ENCODE measurements around the gene ACTR10. TPM values are rescaled to one million over a fixed set of nuclear protein-coding genes. Genes with fewer than 3 reads are reported as not detected.
"Not testable (repeated sequence)": the region's sequence is repeated elsewhere in the genome, so short reads cannot be mapped to it uniquely, and the experiment has no call there.

ACTR10 gene
- total RNA-seq, 1 donor from 2014 or later = 68.5 TPM

DNA sequence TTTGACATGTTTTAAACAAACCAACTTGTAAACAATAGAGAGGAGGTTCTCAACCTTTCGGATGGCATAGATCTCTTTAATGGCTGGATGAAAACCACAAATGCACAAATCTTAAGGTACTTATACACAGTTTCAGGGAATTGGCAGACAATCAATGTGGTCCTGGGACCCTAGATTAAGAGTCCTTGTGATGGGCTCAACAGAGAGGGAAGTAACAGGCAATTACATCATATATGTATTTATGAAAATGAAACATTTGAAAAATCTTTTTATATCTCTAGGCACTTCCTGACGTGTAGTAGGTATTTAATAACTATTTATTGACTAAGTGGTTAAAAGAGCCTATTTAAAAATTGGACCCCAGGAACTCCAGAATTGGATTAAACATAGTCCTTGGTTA is 897 bp downstream of the ACTR10 start:
- DNase-seq (no peak), ATAC-seq (ENCODE audit: poor library complexity) (no peak)
- intact Hi-C loops (cut with DNase I) = no loop called here

DNA sequence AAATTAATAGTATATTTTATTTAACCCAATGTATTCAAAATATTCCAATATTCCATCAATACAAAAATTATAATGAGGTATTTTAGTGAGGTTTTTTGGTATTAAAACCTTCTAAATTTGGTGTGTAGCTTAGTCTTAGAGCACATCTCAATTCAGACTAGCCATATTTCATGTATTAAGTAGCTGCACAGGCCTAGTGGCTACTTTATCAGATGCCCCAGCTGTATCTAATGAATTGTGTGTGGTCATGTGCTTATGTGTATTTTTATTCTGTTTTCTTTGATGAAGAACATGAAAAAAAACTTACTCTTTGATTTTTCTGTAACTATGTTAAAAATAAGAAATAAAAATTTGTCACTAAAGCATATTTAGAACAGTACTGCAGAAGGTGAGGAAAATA is 13.2 kb downstream of the ACTR10 start:
- DNase-seq (no peak), ATAC-seq (ENCODE audit: poor library complexity) (no peak)
- intact Hi-C loops (cut with DNase I) = no loop called here

DNA sequence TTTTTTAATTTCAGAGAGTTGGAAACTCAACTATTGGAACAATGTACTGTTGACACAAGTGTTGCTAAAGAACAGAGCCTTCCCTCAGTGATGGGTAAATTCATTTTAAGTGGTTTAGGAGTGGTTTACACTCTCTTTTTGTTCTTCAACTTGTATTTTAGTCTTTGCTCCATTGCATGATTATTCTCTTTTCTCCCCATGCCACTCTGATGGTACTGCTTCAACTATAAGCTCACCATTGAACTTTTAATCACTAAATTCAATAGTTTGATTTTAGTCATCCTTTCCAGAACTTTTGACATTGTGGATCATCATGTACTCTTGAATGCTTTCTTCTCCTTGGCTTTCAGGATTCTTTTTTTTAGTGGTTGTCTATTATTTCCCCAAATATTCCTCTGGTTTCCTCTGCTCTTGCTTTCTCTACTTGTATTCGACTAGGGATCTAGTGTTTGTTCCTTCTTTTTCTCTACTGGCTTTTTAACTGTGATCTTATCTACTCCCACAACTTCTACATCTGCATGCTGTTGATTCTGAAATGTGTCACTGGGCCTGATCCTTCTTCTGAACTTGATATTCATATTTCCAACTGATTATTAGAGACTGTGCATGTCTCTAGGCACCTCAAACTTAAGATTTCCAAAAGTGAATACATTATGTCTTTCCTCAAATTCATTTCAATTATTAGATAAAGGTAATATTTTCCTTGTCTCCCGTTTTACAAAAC is 15.4 kb downstream of the ACTR10 start:
- DNase-seq = no peak
- intact Hi-C loops (cut with DNase I) = no loop called here
- no peak for ATAC-seq (ENCODE audit: poor library complexity)

DNA sequence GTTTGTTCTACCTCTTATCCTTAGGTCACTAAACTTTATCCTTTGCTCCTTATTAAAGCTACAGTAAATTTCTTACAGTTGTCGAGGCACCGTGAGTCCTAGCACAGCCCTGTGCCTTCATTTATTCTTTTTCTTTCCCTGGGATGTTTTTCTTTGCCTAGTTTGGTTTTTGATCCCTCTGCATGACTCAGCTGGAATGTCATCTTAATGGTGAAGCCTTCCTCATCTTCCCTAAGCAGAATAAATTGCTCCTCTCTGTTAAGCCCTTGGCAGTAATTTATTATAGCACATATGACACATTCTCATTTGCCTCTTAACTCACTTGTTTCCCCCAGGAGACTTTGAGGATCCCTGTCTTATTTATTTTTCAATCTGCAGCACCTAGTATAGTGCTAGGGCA is 16.6 kb downstream of the ACTR10 start:
- ATAC-seq (ENCODE audit: poor library complexity) (no peak), DNase-seq (no peak)
- intact Hi-C loops (cut with DNase I) = no loop called here

DNA sequence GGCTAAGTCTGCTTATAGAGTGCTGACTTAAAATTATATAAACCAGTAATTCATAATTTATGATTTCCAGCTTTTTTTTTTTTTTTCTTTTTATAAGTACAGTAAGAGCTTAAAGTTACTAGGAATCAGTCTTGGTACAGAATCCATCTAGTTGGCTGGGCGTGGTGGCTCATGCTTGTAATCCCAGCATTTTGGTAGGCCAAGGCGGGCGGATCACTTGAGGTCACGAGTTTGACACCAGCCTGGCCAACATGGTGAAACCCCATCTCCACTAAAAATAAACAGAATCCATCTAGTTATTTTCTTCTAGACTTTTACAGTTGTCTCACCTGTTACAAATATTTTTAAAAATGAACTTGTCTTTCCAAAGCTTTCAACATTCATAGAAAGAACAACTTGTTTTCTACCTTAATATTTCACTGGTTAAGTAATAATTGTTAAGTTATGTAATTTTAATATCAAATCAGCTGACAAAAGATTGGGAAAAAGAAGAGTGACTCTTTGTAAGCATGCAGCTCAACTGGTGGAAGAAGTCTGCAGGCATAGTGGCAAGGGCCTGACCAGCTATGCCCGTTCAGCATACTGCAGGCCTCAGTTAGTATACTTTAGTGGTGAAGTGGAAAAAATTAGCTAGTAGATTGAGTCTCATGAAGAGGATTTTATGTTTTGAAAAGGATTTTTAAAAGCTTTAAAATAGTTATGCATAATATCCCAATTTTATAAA is 27.3 kb downstream of the ACTR10 start:
- no peak for DNase-seq
- intact Hi-C loops (cut with DNase I) = no loop called here
- no peak for ATAC-seq (ENCODE audit: poor library complexity)

DNA sequence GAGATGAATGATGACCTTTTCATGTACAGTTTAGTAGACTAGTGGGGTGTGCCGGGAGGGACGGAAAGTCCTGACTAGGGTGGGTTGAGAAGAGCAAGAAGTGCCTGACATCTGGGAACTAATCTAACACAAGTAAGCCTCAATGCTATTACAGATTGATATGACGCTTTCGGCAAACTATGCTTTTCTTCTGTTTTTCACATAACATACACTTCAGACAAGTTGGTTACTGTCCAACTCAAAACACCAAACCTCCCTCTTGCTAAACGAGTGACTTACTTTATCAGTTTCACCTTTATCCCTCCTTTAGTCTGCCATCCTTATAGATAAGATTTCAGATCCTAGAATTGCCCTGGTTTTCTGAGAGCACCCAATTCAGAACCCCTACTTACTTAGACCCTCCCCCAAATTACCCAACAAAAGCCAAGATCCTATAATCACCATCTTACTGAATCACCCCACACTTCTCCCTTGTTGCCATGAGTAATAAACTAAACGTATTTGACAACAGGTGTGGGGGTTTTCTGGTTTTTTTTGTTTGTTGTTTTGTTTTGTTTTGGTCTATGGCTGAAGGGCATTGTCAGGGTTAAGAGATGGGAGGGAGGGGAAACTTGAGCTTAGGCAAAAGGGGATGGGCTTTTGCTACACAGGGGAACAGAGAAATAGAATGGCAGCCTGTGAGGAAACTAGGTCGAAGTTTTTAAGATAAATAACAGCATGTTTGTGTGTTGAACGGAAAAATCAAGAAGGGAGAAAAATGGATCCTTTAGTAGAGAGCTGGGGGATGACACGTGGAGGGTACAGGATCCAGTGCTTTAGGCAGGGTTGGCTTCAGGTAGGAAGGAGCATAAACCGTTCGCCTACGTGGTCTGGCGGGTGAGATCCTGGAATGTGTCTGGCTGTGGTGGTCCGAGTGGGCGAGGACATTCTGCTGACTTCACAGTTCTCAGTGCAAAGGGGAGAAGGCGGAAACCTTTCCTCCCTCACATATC is 38.6 kb downstream of the ACTR10 start:
- ATAC-seq (ENCODE audit: poor library complexity) = peak; percentile 38
- intact Hi-C loops (cut with DNase I) = no loop called here
- no peak for DNase-seq

DNA sequence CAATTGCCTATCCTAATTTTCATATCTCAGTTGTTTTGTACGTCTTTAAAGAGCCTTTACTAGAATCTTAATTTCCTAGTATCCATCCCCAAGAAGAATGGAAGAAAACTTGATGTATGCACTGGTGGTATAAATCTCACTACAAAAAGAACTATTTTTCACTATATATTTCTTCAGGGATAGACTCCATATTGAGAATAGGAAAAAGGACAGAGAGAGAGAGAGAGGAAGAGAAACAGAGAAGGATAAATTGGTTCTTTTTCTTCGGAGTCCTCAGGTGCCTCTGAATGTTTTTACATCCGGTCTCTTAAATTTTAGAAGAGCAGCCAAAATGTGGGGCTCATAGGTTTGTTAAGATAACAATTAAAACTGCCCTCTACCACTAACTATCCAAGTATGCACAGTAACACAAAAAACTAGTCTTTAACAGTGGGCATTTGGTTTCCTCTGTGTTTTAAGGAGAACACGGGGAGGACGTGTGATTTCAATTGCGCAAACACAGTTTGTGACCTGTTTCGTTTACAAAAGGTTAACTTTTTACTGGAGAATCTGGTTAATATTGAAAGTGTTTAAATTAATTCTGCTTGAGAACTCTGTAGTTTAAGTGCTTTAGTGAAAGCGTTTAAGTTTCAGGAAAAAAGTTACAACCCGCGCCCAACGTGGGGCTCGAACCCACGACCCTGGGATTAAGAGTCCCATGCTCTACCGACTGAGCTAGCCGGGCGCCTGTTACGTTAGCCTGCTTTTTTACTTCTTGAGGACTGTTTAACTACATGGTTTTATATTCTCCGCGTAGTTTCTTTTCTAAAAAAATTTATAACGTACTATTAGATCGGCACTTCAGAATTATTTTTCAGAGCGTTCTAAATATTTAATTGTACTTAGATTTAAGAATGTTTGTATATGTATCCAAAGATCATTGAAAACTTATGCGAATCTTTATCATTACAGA is 39.6 kb downstream of the ACTR10 start:
- DNase-seq (peak; percentile 77), ATAC-seq (ENCODE audit: poor library complexity) (peak; percentile 66)
- intact Hi-C loops (cut with DNase I) = no loop called here

DNA sequence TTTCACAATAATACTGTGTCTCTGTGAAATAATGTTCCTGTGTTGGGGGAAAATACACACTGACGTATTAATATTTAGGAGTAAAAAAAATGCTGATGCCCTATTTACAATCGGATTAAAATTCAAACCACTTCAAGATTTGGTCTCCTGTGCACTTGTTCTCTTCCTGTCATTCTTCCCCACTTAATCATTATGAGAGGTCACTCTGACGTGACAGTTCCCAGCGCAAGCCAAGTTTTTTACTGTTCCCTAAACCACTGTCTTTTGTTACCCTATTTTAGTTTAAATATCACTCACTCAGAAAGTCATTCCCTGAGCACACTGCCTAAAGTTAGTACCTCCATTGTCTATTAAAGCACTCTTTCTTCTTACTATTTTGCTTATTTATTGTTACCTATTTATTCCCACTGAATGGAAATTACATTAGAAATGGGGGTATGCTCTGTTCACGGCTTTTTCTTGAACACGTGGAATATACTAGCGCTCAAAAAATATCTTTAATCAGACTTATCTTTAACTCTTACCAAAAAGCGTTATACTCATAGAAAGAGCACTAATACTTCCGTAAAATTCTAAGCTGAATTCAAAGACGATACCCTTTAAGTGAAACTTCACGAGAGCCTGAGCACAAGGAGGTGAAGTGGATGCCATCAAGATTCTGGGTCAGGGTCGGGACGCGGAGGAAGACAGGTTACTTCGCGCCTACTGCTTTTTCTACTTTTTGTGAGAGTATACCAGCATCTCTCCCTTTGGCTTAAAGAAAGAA is 44.0 kb downstream of the ACTR10 start:
- DNase-seq (peak; percentile 45), ATAC-seq (ENCODE audit: poor library complexity) (peak; percentile 39)
- intact Hi-C loops (cut with DNase I) = no loop called here

DNA sequence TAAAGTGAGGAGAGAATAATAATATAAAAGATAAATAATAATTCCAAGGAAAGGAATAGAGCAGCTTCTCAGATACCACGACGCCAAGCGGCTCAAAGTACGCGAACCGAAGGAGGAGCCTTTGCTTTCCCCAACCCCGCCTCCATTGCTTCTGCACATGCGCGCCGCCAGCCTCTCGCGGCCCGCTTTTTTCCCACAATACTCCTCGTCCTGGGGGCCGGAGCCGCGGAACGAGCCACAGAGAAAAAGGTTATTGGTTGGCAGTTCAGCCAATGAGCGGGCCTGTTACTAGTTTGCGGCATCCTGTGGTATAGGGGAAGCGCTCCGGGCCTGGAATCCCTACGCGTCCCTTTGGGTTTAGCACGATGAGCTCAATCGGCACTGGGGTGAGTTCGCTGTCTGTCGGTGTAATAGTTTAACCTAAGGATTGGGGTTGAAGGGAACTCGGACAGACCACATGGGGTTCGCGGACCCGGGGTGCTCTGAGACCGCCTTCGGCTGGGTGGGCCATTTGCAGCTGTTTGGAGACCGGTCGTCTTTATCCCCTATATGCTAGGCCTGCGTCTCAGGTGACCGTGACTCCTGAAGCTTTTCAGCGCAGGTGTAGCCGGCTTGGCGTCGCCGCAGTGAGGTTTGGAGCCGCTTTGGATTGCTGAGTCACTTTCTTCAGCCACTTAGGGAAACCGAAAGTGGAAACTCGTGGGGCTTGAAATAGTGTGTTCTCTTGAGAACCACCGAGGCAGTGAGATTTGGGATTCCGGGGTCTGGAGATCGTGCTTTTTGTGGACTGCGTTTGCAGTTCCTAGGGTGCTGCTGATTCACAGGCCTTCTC is 44.8 kb downstream of the ACTR10 start, which contains the start of gene PSMA3:
Gene PSMA3 (plus strand): TSS at position 288 of the 832 bp plus-strand sequence. CDS start 78 bp downstream, at position 366.
- DNase-seq = peak; percentile 98
- ATAC-seq (ENCODE audit: poor library complexity) = peak; percentile 94
- intact Hi-C loops (cut with DNase I) = no loop called here

DNA sequence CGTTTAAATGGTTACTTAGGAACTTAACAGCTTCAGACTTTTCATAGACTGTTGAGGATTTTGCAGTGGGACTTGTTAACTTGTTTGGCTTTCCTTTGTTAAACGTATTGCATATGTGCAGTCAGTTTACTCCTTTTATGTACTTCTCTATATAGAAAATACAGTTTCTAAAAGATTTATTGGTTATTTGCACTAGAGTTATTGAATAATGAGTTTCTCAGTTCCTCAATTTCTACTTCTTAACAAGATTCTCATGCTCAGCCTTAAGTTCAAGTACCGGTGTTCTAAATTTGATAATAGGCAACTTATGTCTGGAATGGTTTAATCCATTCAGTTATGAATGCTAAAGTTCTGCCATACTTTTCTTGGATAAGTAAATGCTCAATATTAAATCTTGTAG is 45.6 kb downstream of the ACTR10 start:
- no peak for ATAC-seq (ENCODE audit: poor library complexity)
- no peak for DNase-seq
- intact Hi-C loops (cut with DNase I) = no loop called here

DNA sequence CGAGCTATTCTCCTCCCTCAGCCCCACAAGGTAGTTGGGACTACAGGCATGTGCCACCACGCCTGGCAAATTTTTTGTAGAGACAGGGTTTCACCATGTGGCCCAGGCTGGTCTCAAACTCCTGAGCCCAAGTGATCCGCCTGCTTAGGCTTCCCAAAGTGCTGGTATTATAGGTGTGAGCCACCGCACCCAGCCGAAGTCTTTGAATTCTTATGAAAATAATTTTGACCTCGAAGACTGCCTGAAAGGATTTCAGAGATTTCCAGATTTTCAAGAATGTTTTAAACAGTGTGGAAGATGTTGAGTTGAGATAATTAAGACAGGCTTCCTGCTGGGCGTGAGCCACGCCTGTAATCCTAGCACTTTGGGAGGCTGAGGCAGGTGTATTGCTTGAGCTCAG is 49.7 kb downstream of the ACTR10 start:
- intact Hi-C loops (cut with DNase I) = no loop called here
- DNase-seq (no peak), ATAC-seq (ENCODE audit: poor library complexity) (no peak)

DNA sequence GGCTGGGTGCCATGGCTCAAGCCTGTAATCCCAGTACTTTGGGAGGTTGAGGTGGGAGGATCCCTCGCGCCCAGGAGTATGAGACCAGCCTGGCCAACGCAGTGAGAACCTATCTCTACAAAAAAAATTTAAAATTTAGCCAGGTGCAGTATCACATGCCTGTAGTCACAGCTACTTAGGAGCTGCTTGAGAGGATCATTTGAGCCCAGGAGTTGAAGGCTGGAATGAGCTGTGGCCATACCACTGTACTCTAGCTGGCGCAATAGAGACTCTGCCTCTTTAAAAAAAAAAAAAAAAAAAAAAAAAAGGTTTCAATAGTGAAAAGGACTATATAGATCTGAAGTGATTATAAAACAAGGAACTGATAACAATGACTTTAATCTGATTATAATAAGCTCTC is 58.2 kb downstream of the ACTR10 start:
- intact Hi-C loops (cut with DNase I) = no loop called here
- DNase-seq (no peak), ATAC-seq (ENCODE audit: poor library complexity) (no peak)

DNA sequence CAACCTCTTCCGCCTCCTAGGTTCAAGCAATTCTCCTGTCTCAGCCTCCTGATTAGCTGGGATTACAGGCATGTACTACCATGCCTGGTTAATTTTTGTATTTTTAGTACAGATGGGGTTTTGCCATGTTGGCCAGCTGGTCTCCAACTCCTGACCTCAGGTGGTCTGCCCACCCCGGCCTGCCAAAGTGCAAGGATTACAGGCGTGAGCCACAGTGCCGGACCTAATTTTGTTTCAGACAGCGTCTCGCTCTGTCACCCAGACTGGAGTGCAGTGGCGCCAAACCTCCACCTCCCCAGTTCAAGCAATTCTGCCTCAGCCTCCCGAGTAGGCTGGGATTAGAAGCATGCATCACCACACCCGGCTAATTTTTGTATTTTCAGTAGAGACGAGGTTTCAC is 62.1 kb downstream of the ACTR10 start:
- DNase-seq; ATAC-seq (ENCODE audit: poor library complexity); intact Hi-C loops (cut with DNase I): not testable (repeated sequence)

DNA sequence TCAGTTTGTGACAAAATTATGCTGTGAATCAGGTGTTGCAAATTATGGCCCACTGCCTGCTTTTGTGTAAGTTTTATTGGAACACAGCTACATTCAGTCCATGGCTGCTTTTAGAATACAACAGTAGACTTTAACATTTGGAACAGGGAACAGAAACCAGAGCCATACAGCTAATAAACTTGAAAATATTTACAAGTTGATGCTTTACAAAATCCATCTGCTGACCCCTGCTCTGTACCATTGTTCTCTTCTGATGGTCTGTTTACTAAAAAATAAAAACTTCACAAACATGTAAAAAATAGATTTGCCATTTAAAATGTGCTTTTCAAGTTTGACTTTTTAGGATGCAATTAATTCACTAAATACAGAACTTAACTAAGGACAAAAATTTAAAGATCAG is 65.5 kb downstream of the ACTR10 start:
- intact Hi-C loops (cut with DNase I) = no loop called here
- ATAC-seq (ENCODE audit: poor library complexity) = no peak
- no peak for DNase-seq

DNA sequence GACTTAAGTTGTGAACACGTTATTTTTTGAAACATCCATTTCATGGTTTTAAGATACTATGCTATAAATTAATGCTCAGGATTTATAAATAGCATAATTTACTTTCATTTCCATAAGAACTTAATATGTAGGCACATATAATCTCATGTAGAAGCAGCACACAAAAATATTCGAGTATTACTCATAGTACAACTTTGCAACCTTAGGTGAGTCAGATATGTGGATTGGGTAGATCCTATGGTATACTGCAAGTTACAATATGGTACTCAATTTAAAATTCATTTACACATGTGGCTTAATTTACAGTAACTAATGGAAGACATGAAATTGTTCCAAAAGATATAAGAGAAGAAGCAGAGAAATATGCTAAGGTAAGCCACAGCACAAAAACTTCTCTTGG is 70.7 kb downstream of the ACTR10 start:
- ATAC-seq (ENCODE audit: poor library complexity) = no peak
- intact Hi-C loops (cut with DNase I) = no loop called here
- no peak for DNase-seq

DNA sequence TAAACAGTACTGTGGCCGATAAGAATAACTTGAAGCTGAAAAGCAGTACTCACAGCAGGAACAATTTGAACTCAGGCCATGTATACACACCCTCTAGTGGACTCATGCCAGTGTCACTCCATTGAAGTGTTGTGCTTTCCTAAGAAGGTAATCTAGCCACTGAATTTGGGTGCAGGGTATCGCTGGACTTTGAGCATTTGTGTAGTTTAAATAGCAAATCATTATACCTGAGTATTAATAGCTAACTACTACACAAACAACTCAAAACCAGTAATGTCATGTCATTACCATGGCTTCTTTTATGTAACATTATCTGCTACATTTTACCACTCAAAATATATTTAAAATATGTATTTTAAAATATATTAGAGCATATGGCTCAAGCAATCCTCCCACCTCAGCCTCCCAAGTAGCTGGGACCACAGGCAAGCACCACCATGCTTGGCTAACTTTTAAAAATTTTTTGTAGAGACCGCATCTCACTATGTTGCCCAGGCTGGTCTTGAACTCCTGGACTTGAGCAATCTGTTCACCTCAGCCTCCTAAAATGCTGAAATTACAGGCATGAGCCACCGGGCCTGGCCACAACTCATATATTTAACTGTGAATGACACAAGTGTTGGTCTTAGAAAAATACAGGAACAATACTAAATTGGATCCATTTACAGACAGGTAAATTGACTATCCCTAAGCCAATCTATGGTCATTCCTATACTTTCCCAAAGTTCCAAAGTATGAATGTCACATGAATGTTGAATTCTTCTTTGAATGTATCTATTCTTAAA is 72.8 kb downstream of the ACTR10 start:
- DNase-seq = no peak
- intact Hi-C loops (cut with DNase I) = no loop called here
- peak; percentile 91 for ATAC-seq (ENCODE audit: poor library complexity)

All from Right ventricle myocardium superior (tissue), 1 donor.